HPDE6-E6E7 (cell line): ENCODE data around the gene ZNF438.
"Not testable (repeated sequence)": the region's sequence is repeated elsewhere in the genome, so short reads cannot be mapped to it uniquely, and the experiment has no call there.

Experiments used
- DNase-seq: peaks from one replicate; pipeline ENCODE4 v3.0.0; 2011; ENCODE audit warnings: missing footprints; ENCODE audit errors: extremely low spot score

ZNF438 gene

GRCh38 chr10:30806850-30807249, 224.8 kb downstream of the ZNF438 start:
- no peak for DNase-seq

- DNase-seq = no peak
Observed at GRCh38 chr10:30805061-30805460, 226.6 kb downstream of the ZNF438 start.

- no peak for DNase-seq
Observed at GRCh38 chr10:30804478-30805055, 227.1 kb downstream of the ZNF438 start.

- DNase-seq = no peak
Observed at GRCh38 chr10:30803892-30804322, 227.8 kb downstream of the ZNF438 start.

GRCh38 chr10:30803058-30803457, 228.6 kb downstream of the ZNF438 start:
- no peak for DNase-seq

- DNase-seq = no peak
Observed at GRCh38 chr10:30800368-30800767, 231.3 kb downstream of the ZNF438 start.

- DNase-seq = no peak
Observed at GRCh38 chr10:30798646-30799185, 232.9 kb downstream of the ZNF438 start.

GRCh38 chr10:30795024-30795423, 236.6 kb downstream of the ZNF438 start:
- not testable (repeated sequence) for DNase-seq
